ENCODE measurements around the gene MYORG. TPM values are rescaled to one million over a fixed set of nuclear protein-coding genes. Genes with fewer than 3 reads are reported as not detected.

MYORG gene
- polyA plus RNA-seq, 4 donors, result 2.9 to 9.5 (median 7.5) TPM

DNA sequence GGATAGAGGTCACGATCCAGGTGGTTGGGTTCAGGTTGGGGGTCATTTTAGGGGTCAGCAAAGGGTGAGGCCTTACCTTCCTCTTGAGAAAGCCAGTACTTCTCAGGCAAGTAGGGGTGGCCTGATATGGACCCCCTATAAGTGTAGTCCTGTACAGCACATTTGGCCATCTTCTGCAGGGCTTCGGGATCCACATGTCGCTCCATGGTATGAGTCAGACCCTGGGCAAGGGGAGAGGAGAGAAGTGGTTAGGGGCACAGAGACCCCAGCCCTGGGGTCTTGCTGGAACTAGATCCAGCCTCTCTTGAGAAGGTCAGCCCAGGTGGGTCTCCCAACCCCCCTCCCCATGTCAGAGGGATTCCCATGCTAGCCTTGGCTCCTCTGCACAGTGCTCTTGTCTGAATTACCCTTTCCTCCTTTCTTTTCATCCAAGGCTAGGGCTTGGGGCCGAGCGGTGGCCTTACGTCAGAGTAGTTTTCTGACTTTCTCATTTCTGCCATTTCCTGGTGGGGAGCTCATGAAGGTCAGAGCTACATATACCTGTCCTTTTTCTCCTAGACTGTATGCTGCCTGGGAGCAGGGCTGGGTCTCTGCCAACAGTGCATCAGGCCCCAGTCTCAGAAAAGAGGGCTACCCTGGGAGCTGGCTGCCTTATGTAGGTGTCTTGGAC lies 9.0 kb upstream of the MYORG start:
- no peak for DNase-seq (ENCODE audit: low read depth in 4 of 4, low spot score in 3 of 4)

- no peak for DNase-seq (ENCODE audit: low read depth in 4 of 4, low spot score in 3 of 4)
Measured at GRCh38 chr9:34384368-34385165, 7.9 kb upstream of the MYORG start.

DNA sequence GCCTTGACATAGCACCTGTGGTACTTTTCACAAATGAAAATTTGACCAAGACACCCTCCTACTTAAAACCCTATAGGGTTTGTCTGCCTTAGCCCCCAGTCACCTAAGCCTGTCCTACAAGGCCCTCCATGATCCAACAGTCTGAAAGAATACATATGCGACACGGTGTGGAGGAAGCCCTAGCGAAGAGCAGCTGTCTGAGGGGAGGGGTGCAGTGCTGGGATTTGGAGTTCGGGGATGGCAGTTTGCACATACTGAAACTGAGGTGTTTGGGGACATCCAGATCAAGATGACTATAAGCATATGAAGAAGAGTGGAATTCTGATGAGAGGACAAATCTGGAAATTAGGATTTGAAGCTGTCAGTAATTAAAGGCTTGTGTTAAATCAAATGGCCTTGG lies 7.2 kb upstream of the MYORG start:
- DNase-seq (ENCODE audit: low read depth in 4 of 4, low spot score in 3 of 4), result no peak

DNA sequence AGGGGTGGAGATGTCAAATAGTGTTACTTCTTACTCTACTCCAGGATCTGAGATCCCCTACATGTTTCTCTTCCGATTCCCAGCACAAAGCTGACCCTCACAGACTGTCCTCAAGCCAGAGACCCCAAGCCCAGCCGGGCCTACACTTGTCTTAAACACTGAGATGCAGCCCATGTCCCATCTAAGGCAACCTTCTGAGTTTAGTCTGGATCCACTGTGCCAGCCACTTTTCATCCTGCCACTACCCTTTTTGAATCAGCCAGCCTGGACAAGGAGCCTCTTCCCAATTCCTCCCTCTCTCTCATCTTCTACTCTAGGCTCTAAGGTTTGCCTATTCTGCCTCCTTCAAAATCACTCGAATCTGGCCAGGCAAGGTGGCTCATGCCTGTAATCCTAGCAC lies 6.2 kb upstream of the MYORG start:
- no peak for DNase-seq (ENCODE audit: low read depth in 4 of 4, low spot score in 3 of 4)

DNA sequence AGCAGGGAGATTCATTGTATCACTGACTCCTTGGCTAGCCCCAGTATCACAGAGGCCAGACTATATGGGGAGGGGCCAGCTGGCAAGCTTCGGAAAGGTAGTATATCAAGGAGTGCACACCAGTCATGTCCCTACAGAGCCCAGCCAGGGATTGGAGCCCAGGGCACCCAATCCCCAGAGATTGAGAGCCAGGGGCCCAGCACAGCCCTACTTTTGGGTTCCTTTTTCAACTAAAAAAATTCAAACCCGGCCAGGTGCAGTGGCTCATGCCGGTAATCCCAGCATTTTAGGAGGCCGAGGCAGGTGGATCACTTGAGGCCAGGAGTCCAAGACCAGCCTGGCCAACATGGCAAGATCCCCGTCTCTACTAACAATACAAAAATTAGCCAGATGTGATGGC lies 5.4 kb upstream of the MYORG start:
- no peak for DNase-seq (ENCODE audit: low read depth in 4 of 4, low spot score in 3 of 4)

DNA sequence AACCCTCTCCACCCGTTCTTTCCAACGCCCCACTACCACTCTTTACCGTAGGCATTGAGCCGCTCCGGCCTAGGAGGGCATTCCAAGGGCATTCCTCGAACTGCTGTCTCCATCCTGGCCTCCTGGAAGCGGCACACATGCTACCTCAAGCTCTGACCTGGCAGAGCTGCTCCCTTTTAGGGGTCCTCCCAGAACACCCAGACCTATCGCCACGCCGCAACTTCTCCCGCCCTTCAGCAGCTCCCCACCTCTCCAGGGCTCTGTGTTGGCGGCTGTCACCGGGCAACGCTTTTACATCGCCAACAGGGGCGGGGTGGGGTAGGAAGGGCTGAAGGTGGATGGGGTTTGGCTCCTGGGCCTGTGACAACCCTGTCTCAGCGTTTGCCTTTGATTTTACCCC lies 4.6 kb upstream of the MYORG start:
- no peak for DNase-seq (ENCODE audit: low read depth in 4 of 4, low spot score in 3 of 4)

GRCh38 chr9:34380511-34381315 lies 4.0 kb upstream of the MYORG start:
- no peak for DNase-seq (ENCODE audit: low read depth in 4 of 4, low spot score in 3 of 4)

GRCh38 chr9:34380034-34380510 lies 3.4 kb upstream of the MYORG start:
- no peak for DNase-seq (ENCODE audit: low read depth in 4 of 4, low spot score in 3 of 4)

GRCh38 chr9:34379334-34380033 lies 2.8 kb upstream of the MYORG start:
- no peak for DNase-seq (ENCODE audit: low read depth in 4 of 4, low spot score in 3 of 4)

- DNase-seq (ENCODE audit: low read depth in 4 of 4, low spot score in 3 of 4), result no peak
Measured at GRCh38 chr9:34378376-34379060, 1.8 kb upstream of the MYORG start.

DNA sequence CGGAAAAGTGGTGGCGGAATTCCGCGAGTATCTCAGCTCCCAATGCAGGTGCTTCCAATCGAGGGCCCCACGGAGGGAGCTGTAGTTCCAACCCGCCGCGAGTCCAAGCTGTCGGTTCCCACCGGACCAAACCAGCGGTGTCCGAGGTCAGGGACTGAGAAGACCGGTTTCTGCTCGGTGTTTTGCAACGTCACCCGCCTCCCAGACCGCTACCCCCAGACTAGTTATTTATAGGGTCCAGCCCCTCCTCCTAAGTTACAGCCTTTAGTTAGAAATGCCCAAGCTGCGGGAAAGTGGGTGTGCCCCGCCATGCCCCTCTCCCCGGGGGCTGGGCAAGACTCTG lies 677 bp upstream of the MYORG start:
- DNase-seq (ENCODE audit: low read depth in 4 of 4, low spot score in 3 of 4), result no peak

DNA sequence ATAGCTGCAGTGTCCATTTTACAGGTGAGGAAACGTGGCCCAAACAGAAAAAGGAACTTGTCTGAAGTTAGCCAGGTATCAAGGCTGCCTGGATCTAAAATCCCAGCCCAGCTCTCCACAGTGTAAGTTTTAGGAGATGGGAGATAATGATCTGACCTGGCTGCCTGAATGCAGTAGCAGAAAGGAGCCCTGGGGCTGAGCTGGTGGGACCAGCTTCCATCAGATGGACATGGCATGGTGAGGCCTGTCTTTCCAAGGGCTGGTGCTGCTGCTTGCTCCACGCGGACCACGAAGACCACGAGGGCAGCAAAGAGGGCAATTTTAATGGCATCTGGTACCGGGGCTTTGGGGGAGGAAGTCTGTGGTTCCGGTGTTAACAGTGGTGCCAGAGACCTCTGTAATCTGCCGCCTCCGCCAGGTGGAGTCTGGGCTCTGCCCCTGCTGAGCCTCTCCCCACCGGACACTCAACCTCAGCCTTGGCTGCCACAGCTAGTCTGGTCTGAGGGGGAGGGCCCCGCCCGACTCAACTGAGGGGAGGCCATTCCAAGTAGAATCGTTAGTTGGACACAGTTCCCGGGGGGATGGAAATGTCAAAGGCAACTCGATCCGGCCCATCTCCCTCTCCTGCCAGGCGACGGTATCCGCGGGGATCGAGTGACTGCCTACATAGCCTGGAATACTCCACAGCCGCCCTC lies 650 bp downstream of the MYORG start:
- DNase-seq (ENCODE audit: low read depth in 4 of 4, low spot score in 3 of 4), result no peak

- no peak for DNase-seq (ENCODE audit: low read depth in 4 of 4, low spot score in 3 of 4)
Measured at GRCh38 chr9:34374905-34375552, 1.7 kb downstream of the MYORG start.

DNA sequence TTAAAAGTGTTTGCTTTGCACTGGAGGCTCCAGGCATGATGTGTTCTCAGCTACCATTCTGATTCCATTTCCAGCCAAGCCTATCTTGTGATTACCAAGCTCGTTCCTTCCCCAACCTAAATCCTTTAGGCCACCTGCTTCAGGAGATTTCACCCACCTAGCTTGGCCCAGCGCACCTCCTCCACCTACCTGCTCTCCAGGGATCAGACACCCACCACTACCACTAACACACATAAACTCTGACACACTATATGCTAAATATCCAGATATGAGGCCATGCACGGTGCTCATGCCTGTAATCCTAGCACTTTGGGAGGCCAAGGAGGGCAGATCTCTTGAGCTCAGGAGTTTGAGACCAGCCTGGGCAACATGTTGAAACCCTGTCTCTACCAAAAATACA lies 2.4 kb downstream of the MYORG start:
- no peak for DNase-seq (ENCODE audit: low read depth in 4 of 4, low spot score in 3 of 4)

GRCh38 chr9:34373749-34374148 lies 2.9 kb downstream of the MYORG start:
- DNase-seq (ENCODE audit: low read depth in 4 of 4, low spot score in 3 of 4), result no peak

DNA sequence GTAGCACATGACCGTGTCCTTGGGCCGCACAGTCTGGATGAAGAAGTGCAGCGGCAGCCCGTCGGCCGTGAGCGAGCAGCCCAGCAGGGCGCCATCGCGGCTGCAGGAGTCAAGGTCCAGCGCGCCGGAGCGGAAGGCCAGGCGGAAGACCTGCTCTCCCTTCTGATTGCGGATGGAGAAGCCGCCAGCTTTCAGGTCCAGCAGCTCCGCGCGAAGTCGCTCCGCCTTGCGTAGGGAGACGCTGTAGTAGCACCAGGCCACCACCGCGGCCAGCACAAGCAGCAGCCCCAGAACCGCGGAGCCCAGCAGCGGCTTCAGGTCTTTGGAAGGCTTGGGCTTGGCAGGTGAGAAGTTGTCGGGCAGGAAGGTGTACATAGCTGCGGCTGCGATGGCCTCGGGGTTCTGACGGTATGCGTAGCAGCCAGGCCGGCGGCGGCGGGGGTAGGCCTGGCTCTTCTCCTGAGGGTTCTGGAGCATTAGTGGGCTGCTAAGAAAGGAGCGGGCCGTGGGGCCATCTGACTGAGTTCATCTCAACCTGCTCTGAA lies 4.2 kb downstream of the MYORG start:
- no peak for DNase-seq (ENCODE audit: low read depth in 4 of 4, low spot score in 3 of 4)

DNA sequence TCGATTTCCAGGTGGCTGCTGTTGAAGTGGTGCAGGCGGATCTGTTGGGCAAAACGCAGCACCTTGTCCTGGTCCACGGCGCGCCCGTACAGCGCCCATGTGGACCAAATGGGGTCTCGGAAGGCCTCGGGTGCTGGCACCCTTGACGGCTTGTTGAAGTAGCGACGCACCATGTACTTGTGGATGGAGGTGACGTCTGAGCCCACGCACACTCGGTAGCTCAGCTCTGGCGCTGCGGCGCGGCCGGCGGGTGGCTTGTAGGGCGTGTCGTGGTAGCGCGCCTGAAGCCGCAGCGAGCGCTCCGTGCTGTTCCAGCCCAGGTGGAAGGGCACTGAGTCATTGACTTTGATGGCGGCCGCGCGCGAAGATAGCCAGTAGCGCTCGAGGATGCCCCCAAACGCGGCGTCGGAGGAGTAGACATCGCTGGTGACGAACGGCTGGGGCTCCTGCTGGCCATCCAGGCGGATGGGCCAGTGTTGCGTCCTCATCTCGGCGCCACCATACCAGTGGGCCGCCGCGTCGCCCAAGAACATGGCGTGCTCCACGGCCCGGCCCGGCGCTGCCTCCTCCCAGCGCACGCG lies 4.7 kb downstream of the MYORG start:
- DNase-seq (ENCODE audit: low read depth in 4 of 4, low spot score in 3 of 4), result no peak
